DND-41 (cell line): ENCODE measurements around the gene ENAM.
A peak's percentile ranks its signal among the peaks of the same experiment; 100 is the strongest.

Experiments used
- ATAC-seq: fragments of 200-7000 bp; cut with Tn5 transposase; 3 replicates; pipeline ENCODE4 v1.9.1; 2021; ENCODE audit warnings: low read depth; ENCODE audit not compliant: insufficient read depth
- DNase-seq: peaks from one replicate; pipeline ENCODE4 v3.0.0-alpha.2; 2020
- H2AFZ ChIP-seq: 2 replicates; pipeline ENCODE4 v1.6.0; 2012; ENCODE audit warnings: low read depth, low read length
- H3K27ac ChIP-seq: 2 replicates; pipeline ENCODE4 v1.5.1; 2012; ENCODE audit warnings: low read length, inconsistent platforms
- H3K27me3 ChIP-seq: fragments of 200-600 bp; sonication (generic); 2 replicates; pipeline ENCODE4 v1.6.0; 2012; ENCODE audit warnings: low read length, mild to moderate bottlenecking, inconsistent platforms; ENCODE audit not compliant: insufficient read depth, poor library complexity
- H3K36me3 ChIP-seq: 2 replicates; pipeline ENCODE4 v1.5.1; 2012; ENCODE audit warnings: low read length, inconsistent platforms; ENCODE audit not compliant: insufficient read depth
- H3K4me1 ChIP-seq: 2 replicates; pipeline ENCODE4 v1.5.1; 2012; ENCODE audit warnings: mild to moderate bottlenecking, low read length; ENCODE audit not compliant: insufficient read depth
- H3K4me2 ChIP-seq: 2 replicates; pipeline ENCODE4 v1.6.0; 2012; ENCODE audit warnings: mild to moderate bottlenecking, moderate library complexity, low read length, inconsistent platforms; ENCODE audit not compliant: insufficient read depth
- H3K4me3 ChIP-seq, 2 experiments: fragments of 200-600 bp in 1 of 2; shearing (Covaris generic) in 1 of 2; 2 replicates each; pipeline ENCODE4 v1.5.1; 2012 to 2016; ENCODE audit warnings: inconsistent platforms in 2 of 2, low read length in 2 of 2, mild to moderate bottlenecking in 2 of 2, low read depth in 1 of 2, moderate library complexity in 1 of 2
- H3K79me2 ChIP-seq: 2 replicates; pipeline ENCODE4 v1.6.0; 2012; ENCODE audit warnings: low read length, inconsistent platforms; ENCODE audit not compliant: insufficient read depth
- H3K9ac ChIP-seq: 2 replicates; pipeline ENCODE4 v1.6.0; 2012; ENCODE audit warnings: low read depth, mild to moderate bottlenecking, inconsistent platforms, low read length, moderate library complexity
- H3K9me3 ChIP-seq: 2 replicates; pipeline ENCODE4 v1.5.1; 2012; ENCODE audit warnings: low read length, moderate library complexity, mild to moderate bottlenecking, inconsistent platforms; ENCODE audit not compliant: insufficient read depth, severe bottlenecking
- H4K20me1 ChIP-seq: 2 replicates; pipeline ENCODE4 v1.6.0; 2012; ENCODE audit warnings: low read length; ENCODE audit not compliant: insufficient read depth
- EZH2 ChIP-seq: IDR thresholded peaks from 3 replicates; pipeline ENCODE4 v1.6.1; 2012; ENCODE audit warnings: borderline replicate concordance, low read depth, mild to moderate bottlenecking, moderate library complexity, low read length, inconsistent platforms; ENCODE audit not compliant: severe bottlenecking
- TF ChIP-seq, protein P1 (sequence below): IDR thresholded peaks from 2 replicates; pipeline ENCODE4 v1.5.1; 2012; ENCODE audit warnings: borderline replicate concordance, low read length, moderate library complexity, mild to moderate bottlenecking; ENCODE audit not compliant: poor library complexity, severe bottlenecking; ENCODE audit errors: extremely low read depth

Gene ENAM

DNA sequence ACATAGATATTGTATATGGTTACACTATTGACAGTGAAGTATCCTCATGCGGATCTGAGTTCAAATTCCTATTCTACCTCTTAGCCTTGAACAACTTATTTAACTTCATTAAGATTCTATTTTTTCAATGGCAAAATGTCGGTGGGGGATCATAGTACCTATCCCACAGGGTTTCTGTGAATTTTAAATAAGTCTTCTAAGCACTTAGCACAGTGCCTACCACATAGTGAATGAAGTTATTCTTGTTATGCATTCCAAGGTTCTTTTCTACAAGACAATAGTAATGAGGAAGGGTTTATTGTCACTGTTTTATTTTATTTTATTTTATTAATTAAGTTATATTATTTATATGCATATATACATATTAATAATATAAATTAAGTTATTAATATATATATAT is 8.8 kb upstream of the ENAM start:
- Histone ChIP-seq H3K4me3 (no peak overlapping the region), H4K20me1 (no peaks in the 10 kb centered on the region)
- TF ChIP-seq EZH2 = no peak
- TF ChIP-seq, protein P1, sequence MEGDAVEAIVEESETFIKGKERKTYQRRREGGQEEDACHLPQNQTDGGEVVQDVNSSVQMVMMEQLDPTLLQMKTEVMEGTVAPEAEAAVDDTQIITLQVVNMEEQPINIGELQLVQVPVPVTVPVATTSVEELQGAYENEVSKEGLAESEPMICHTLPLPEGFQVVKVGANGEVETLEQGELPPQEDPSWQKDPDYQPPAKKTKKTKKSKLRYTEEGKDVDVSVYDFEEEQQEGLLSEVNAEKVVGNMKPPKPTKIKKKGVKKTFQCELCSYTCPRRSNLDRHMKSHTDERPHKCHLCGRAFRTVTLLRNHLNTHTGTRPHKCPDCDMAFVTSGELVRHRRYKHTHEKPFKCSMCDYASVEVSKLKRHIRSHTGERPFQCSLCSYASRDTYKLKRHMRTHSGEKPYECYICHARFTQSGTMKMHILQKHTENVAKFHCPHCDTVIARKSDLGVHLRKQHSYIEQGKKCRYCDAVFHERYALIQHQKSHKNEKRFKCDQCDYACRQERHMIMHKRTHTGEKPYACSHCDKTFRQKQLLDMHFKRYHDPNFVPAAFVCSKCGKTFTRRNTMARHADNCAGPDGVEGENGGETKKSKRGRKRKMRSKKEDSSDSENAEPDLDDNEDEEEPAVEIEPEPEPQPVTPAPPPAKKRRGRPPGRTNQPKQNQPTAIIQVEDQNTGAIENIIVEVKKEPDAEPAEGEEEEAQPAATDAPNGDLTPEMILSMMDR = no peak

DNA sequence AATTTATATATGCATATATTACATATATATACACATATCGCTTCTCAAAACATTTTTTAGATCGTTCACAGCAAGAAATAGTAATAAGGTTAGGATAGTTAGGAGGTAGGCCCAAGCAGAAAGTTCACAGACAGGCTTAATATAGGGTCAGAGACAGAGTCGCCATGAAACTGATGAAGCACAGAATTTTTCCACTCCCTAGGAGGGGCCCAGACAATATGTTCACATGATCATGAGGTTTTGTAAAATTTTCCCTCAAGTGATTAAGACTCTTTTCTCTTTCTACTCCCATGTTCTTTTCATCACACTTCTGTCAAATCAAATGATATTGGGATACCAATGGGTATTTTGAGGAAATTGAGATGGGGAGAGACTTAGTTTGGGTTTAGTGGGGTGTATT is 5.2 kb upstream of the ENAM start:
- Histone ChIP-seq H3K4me1 (no peaks in the 10 kb centered on the region), H4K20me1 (no peaks in the 10 kb centered on the region), H2AFZ (0 out of 2 replicates have a peak overlapping the region, but pooled peaks have one; percentile 3), H3K27me3 (no peaks in the 10 kb centered on the region), H3K27ac (no peak overlapping the region), H3K79me2 (no peaks in the 10 kb centered on the region), H3K4me3 (no peak overlapping the region), H3K4me2 (no peak overlapping the region), H3K9me3 (no peaks in the 10 kb centered on the region), H3K9ac (no peak overlapping the region), H3K36me3 (no peaks in the 10 kb centered on the region)
- TF ChIP-seq, protein P1 = no peak
- TF ChIP-seq EZH2 = no peak
- no peak for ATAC-seq
- no peak for DNase-seq

More for the DNA sequence above, 8.8 kb upstream of the ENAM start:
- no peak overlapping the region for H3K4me2 ChIP-seq
- H3K9ac ChIP-seq = no peak overlapping the region
- H3K79me2 ChIP-seq = no peaks in the 10 kb centered on the region
- no peaks in the 10 kb centered on the region for H3K4me1 ChIP-seq
- no peak for DNase-seq
- ATAC-seq = peak; percentile 54
- no peak overlapping the region for H2AFZ ChIP-seq
- H3K27ac ChIP-seq = no peak overlapping the region
- H3K27me3 ChIP-seq = no peaks in the 10 kb centered on the region
- no peaks in the 10 kb centered on the region for H3K9me3 ChIP-seq
- no peaks in the 10 kb centered on the region for H3K36me3 ChIP-seq

DNA sequence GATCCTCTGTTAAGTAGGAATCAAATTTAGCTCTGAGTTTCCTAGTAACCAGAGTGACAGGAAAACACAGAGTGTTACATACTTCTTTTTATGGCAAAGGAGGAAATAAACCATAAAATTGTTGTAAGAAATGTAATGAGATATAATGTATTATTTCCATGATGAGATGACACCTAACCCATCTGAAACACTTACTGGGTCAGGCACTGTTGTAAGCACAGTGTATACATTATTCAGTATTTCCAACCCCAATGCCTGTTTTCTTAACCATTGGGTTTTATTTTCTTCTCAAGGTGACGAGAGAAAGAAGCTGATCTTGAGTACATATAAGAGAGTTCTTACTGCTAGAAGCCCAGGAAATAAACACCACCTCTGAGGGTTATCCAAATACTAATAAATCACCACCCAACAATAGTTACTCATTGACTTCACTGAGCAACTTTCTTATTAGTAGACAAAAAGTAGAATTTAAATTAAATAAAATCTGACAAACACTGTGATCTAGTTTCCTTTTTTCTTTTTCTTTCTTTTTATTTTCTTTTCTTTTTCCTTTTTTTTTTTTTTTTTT is 4.2 kb upstream of the ENAM start:
- no peak overlapping the region for H3K27ac ChIP-seq
- H3K36me3 ChIP-seq = no peaks in the 10 kb centered on the region
- H3K9me3 ChIP-seq = no peaks in the 10 kb centered on the region
- ATAC-seq (no peak), DNase-seq (no peak)
- no peaks in the 10 kb centered on the region for H3K4me1 ChIP-seq
- no peaks in the 10 kb centered on the region for H4K20me1 ChIP-seq
- TF ChIP-seq EZH2 = no peak
- TF ChIP-seq, protein P1 = no peak
- H3K4me2 ChIP-seq = no peak overlapping the region
- H3K4me3 ChIP-seq = no peak overlapping the region
- H3K79me2 ChIP-seq = no peaks in the 10 kb centered on the region
- no peak overlapping the region for H2AFZ ChIP-seq
- H3K27me3 ChIP-seq = no peaks in the 10 kb centered on the region
- H3K9ac ChIP-seq = no peak overlapping the region

DNA sequence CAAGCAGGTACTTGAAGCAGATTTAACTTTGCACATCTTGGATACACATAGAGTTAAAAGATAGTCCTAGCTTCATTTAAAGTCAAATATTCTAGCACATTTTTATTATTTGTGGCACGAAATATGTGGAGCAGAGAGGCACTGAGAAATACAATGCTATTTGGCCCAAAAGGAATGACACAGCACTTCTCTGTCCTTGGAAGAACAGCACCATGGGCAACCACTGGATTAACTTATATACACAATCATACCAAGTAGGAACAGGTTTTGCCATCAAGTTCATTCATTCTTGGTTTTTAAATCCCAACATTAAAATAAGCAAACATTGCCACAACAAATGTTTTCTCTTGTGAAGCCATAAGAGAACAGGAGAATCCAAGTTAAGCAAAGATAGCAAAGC is 924 bp upstream of the ENAM start:
- Histone ChIP-seq H3K4me1 (no peaks in the 10 kb centered on the region), H3K27ac (no peak overlapping the region), H3K9me3 (no peaks in the 10 kb centered on the region), H3K79me2 (no peaks in the 10 kb centered on the region), H4K20me1 (no peaks in the 10 kb centered on the region), H3K4me3 (no peak overlapping the region), H3K27me3 (no peaks in the 10 kb centered on the region), H3K9ac (no peak overlapping the region), H3K36me3 (no peaks in the 10 kb centered on the region), H3K4me2 (no peak overlapping the region), H2AFZ (no peak overlapping the region)
- ATAC-seq (no peak), DNase-seq (no peak)
- TF ChIP-seq, protein P1 = no peak
- TF ChIP-seq EZH2 = no peak
